Large intestine (tissue), 1 donor: Measurements from ENCODE around the gene PLSCR1. TPM values are rescaled to one million over a fixed set of nuclear protein-coding genes. Genes with fewer than 3 reads are reported as not detected.

Experiments used
- polyA plus RNA-seq: library from polyadenylated mRNA; unstranded; fragments of 120-200 nt; gene quantifications from one replicate; pipeline ENCODE4 v1.2.1, GENCODE V29; 2013

Gene PLSCR1
- polyA plus RNA-seq, 1 donor = 103 TPM

Other genes with a start within 250 kb of the PLSCR1 start
- 0.79 TPM for gene PLSCR2, start 75.0 kb downstream of the PLSCR1 start, polyA plus RNA-seq
- 0.10 TPM for gene PLSCR5, start 60.7 kb upstream of the PLSCR1 start, polyA plus RNA-seq